SU-DHL-6 (cell line): ENCODE measurements around the gene PEX13.

ENCODE experiments used
- CTCF ChIP-seq: fragments of 200-600 bp; sonication (generic); IDR thresholded peaks from one replicate; pipeline ENCODE4 v1.5.1; 2017; ENCODE audit warnings: antibody characterized with exemption, mild to moderate bottlenecking, low read length, moderate library complexity; ENCODE audit not compliant: insufficient read depth, poor library complexity, severe bottlenecking
- EZH2phosphoT487 ChIP-seq: fragments of 200-600 bp; sonication (generic), shearing (Covaris generic); conservative IDR thresholded peaks from 2 replicates; pipeline ENCODE4 v1.6.1; 2018; ENCODE audit warnings: mild to moderate bottlenecking, antibody characterized with exemption, low read length, moderate library complexity, mixed read lengths

GRCh38 chr2:61015976-61016375 lies 1.5 kb upstream of the PEX13 start:
- TF ChIP-seq CTCF (no peak), EZH2phosphoT487 (no peak)
